ENCODE measurements around the gene YLPM1. TPM values are rescaled to one million over a fixed set of nuclear protein-coding genes. Genes with fewer than 3 reads are reported as not detected.

Gene YLPM1
- total RNA-seq, 2 donors from 2014 or later = 30.0 to 47.7 TPM

GRCh38 chr14:74739293-74740030, 23.7 kb upstream of the YLPM1 start:
- WGBS, 2 donors = 92 to 93% methylated on average over 8 of the region's 8 CpGs
- TF ChIP-seq CTCF (IDR thresholded peaks at IDR 0.05) = no peak

GRCh38 chr14:74747237-74747636, 15.9 kb upstream of the YLPM1 start:
- TF ChIP-seq CTCF (IDR thresholded peaks at IDR 0.05) (no peak), POLR2A (IDR thresholded peaks at IDR 0.05) (no peak)
- Histone ChIP-seq H3K27ac (no peak overlapping the region), H3K27me3 (no peaks in the 10 kb centered on the region), H3K4me3 (no peak overlapping the region), H3K4me1 (no peaks in the 10 kb centered on the region), H3K36me3 (replicated peaks in 1 of 2; ENCODE audit: insufficient read depth in 1 of 2, low read depth in 2 of 2) (no peaks in the 10 kb centered on the region), H3K9me3 (no peaks in the 10 kb centered on the region)
- intact Hi-C loops (cut with DNase I) = no loop called here
- DNase-seq (no peak), ATAC-seq (no peak)
- WGBS, 2 donors = 92% methylated on average over 2 of the region's 2 CpGs

More at GRCh38 chr14:74739293-74740030, 23.7 kb upstream of the YLPM1 start:
- Histone ChIP-seq H3K27ac (no peak overlapping the region), H3K36me3 (replicated peaks in 1 of 2; ENCODE audit: insufficient read depth in 1 of 2, low read depth in 2 of 2) (peaks cover 0 to 2% of the 10 kb centered on the region in 2 donors), H3K4me1 (peaks cover 11% of the 10 kb centered on the region), H3K27me3 (no peaks in the 10 kb centered on the region), H3K4me3 (no peak overlapping the region), H3K9me3 (no peaks in the 10 kb centered on the region)
- no peak for ATAC-seq
- intact Hi-C loops (cut with DNase I) = no loop called here
- no peak for DNase-seq

- DNase-seq = no peak
- Histone ChIP-seq H3K4me1 (no peaks in the 10 kb centered on the region), H3K9me3 (no peaks in the 10 kb centered on the region), H3K36me3 (replicated peaks in 1 of 2; ENCODE audit: insufficient read depth in 1 of 2, low read depth in 2 of 2) (no peaks in the 10 kb centered on the region), H3K4me3 (no peak overlapping the region), H3K27ac (no peak overlapping the region), H3K27me3 (no peaks in the 10 kb centered on the region)
- TF ChIP-seq CTCF (IDR thresholded peaks at IDR 0.05) = no peak
- TF ChIP-seq POLR2A (IDR thresholded peaks at IDR 0.05) = no peak
- intact Hi-C loops (cut with DNase I) = no loop called here
- no peak for ATAC-seq
- WGBS, 2 donors = 74 to 76% methylated on average over 2 of the region's 2 CpGs
Observed at GRCh38 chr14:74754157-74754556, 9.0 kb upstream of the YLPM1 start.

GRCh38 chr14:74754899-74755298, 8.2 kb upstream of the YLPM1 start:
- intact Hi-C loops (cut with DNase I) = no loop called here

More at GRCh38 chr14:74754899-74755298, 8.2 kb upstream of the YLPM1 start:
- ATAC-seq (no peak), DNase-seq (no peak)
- H3K9me3 ChIP-seq = no peaks in the 10 kb centered on the region
- H3K27me3 ChIP-seq = no peaks in the 10 kb centered on the region
- no peak for TF ChIP-seq CTCF (IDR thresholded peaks at IDR 0.05)
- TF ChIP-seq POLR2A (IDR thresholded peaks at IDR 0.05) = no peak
- no peak overlapping the region for H3K27ac ChIP-seq
- H3K4me1 ChIP-seq = no peaks in the 10 kb centered on the region
- no peaks in the 10 kb centered on the region for H3K36me3 ChIP-seq (replicated peaks in 1 of 2; ENCODE audit: insufficient read depth in 1 of 2, low read depth in 2 of 2)
- WGBS, 2 donors = 77 to 84% methylated on average over 6 to 7 of the region's 7 CpGs
- H3K4me3 ChIP-seq = no peak overlapping the region

Measured in body of pancreas (tissue), 4 donors.